ENCODE results near the gene RPTOR.
"Not testable (repeated sequence)": the region's sequence is repeated elsewhere in the genome, so short reads cannot be mapped to it uniquely, and the experiment has no call there.

Gene RPTOR

GRCh38 chr17:80861418-80861815, 316.8 kb downstream of the RPTOR start:
- no peak for DNase-seq (ENCODE audit: low read depth)

- DNase-seq (ENCODE audit: low read depth): peak; percentile 25
Measured at GRCh38 chr17:80861892-80862291, 317.3 kb downstream of the RPTOR start.

- DNase-seq (ENCODE audit: low read depth): no peak
Measured at GRCh38 chr17:80862481-80862961, 317.9 kb downstream of the RPTOR start.

- DNase-seq (ENCODE audit: low read depth): no peak
Measured at GRCh38 chr17:80862978-80863377, 318.3 kb downstream of the RPTOR start.

- DNase-seq (ENCODE audit: low read depth): no peak
Measured at GRCh38 chr17:80863626-80864025, 319.0 kb downstream of the RPTOR start.

GRCh38 chr17:80864751-80865150, 320.1 kb downstream of the RPTOR start:
- no peak for DNase-seq (ENCODE audit: low read depth)

GRCh38 chr17:80866050-80866793, 321.6 kb downstream of the RPTOR start:
- DNase-seq (ENCODE audit: low read depth): peak; percentile 42

- DNase-seq (ENCODE audit: low read depth): no peak
Measured at GRCh38 chr17:80868022-80868609, 323.5 kb downstream of the RPTOR start.

GRCh38 chr17:80869481-80870145, 325.0 kb downstream of the RPTOR start:
- DNase-seq (ENCODE audit: low read depth): no peak

GRCh38 chr17:80870401-80870800, 325.8 kb downstream of the RPTOR start:
- no peak for DNase-seq (ENCODE audit: low read depth)

GRCh38 chr17:80871341-80871740, 326.7 kb downstream of the RPTOR start:
- no peak for DNase-seq (ENCODE audit: low read depth)

GRCh38 chr17:80872001-80872500, 327.4 kb downstream of the RPTOR start:
- no peak for DNase-seq (ENCODE audit: low read depth)

- DNase-seq (ENCODE audit: low read depth): no peak
Measured at GRCh38 chr17:80872501-80873306, 328.1 kb downstream of the RPTOR start.

GRCh38 chr17:80873307-80873951, 328.8 kb downstream of the RPTOR start:
- DNase-seq (ENCODE audit: low read depth): no peak

- DNase-seq (ENCODE audit: low read depth): no peak
Measured at GRCh38 chr17:80874866-80875445, 330.3 kb downstream of the RPTOR start.

GRCh38 chr17:80875480-80875995, 330.9 kb downstream of the RPTOR start:
- DNase-seq (ENCODE audit: low read depth): not testable (repeated sequence)

GRCh38 chr17:80876456-80876949, 331.9 kb downstream of the RPTOR start:
- DNase-seq (ENCODE audit: low read depth): not testable (repeated sequence)

- DNase-seq (ENCODE audit: low read depth): no peak
Measured at GRCh38 chr17:80876950-80877728, 332.5 kb downstream of the RPTOR start.

GRCh38 chr17:80877729-80878303, 333.2 kb downstream of the RPTOR start:
- DNase-seq (ENCODE audit: low read depth): no peak
